ENCODE measurements around the gene SLC35E3. TPM values are rescaled to one million over a fixed set of nuclear protein-coding genes. Genes with fewer than 3 reads are reported as not detected.

SLC35E3 gene
- total and polyA plus RNA-seq, 2 of the 13 experiments (the other 11 are each of a cell fraction or from before 2014, with no cell fraction given) = 13.0 to 22.1 TPM

DNA sequence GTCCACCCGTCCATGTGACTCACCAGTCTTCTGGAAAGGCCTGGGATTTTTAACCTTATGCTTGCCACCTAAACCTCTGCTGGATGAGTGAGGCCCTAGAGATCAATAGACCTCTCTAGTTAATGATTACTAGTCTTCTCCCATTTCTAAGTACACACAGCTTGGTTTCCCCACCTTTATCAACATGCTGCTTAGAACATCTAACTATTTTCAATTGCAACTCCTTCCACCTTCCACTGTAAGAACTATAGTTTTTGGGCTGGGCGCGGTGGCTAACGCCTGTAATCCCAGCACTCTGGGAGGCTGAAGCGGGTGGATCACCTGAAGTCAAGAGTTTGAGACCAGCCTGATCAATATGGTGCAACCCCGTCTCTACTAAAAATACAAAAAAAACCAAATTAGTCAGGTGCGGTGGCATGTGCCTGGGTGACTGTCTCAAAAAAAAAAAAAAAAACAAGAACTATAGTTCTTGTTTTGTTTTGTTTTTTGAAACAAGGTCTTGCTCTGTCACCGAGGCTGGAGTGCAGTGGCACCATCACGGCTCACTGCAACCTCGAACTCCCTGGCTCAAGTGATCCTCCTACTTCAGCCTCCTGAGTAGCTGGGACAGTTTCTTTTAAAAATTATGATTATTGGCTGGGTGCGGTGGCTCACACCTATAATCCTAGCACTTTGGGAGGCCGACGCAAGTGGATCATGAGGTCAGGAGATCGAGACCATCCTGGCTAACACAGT is 43.3 kb downstream of the SLC35E3 start (continued):
- TF ChIP-seq HNRNPH1 (optimal IDR thresholded peaks at IDR 0.05; ENCODE audit: low read depth, low read length) (no peak), ZNF510 (CRISPR knock-in tag; IDR thresholded peaks at IDR 0.05; ENCODE audit: low read depth) (no peak), ZNF124 (CRISPR knock-in tag; IDR thresholded peaks at IDR 0.05) (peak; percentile 57; the same call in 1 of the 2 replicates), ZNF841 (CRISPR knock-in tag; IDR thresholded peaks at IDR 0.05; ENCODE audit: borderline replicate concordance) (no peak), ZBTB42 (CRISPR knock-in tag; IDR thresholded peaks at IDR 0.05) (no peak), TCF7L2 (IDR thresholded peaks at IDR 0.05; ENCODE audit: low read depth, low read length) (no peak), ZNF3 (CRISPR knock-in tag; IDR thresholded peaks at IDR 0.05) (no peak), BHLHE40 (IDR thresholded peaks at IDR 0.05; ENCODE audit: low read length) (no peak), GABPA (IDR thresholded peaks at IDR 0.05; ENCODE audit: low read depth, low read length) (no peak), GABPA (CRISPR knock-in tag; IDR thresholded peaks at IDR 0.05; ENCODE audit: low read depth) (no peak), RFXANK (CRISPR knock-in tag; IDR thresholded peaks at IDR 0.05) (no peak), ZNF768 (CRISPR knock-in tag; IDR thresholded peaks at IDR 0.05) (no peak), ZNF891 (CRISPR knock-in tag; IDR thresholded peaks at IDR 0.05) (no peak), HDAC2 (CRISPR knock-in tag; IDR thresholded peaks at IDR 0.05) (peak; percentile 76; the same call in 1 of the 2 replicates), FOXO1 (CRISPR knock-in tag; IDR thresholded peaks at IDR 0.05) (no peak; the same call in 1 of the 2 replicates), ELF1 (CRISPR knock-in tag; IDR thresholded peaks at IDR 0.05) (no peak), ZNF326 (CRISPR knock-in tag; IDR thresholded peaks at IDR 0.05; ENCODE audit: borderline replicate concordance) (no peak), KMT2B (CRISPR knock-in tag; IDR thresholded peaks at IDR 0.05) (no peak), REPIN1 (CRISPR knock-in tag; IDR thresholded peaks at IDR 0.05; ENCODE audit: borderline replicate concordance, low read depth) (no peak; the same call in 1 of the 2 replicates)
- TF ChIP-seq, protein P1, sequence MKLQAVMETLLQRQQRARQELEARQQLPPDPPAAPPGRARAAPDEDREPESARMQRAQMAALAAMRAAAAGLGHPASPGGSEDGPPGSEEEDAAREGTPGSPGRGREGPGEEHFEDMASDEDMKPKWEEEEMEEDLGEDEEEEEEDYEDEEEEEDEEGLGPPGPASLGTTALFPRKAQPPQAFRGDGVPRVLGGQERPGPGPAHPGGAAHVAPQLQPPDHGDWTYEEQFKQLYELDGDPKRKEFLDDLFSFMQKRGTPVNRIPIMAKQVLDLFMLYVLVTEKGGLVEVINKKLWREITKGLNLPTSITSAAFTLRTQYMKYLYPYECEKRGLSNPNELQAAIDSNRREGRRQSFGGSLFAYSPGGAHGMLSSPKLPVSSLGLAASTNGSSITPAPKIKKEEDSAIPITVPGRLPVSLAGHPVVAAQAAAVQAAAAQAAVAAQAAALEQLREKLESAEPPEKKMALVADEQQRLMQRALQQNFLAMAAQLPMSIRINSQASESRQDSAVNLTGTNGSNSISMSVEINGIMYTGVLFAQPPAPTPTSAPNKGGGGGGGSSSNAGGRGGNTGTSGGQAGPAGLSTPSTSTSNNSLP (IDR thresholded peaks at IDR 0.05; ENCODE audit: low read depth, low read length) = peak; percentile 73; the same call in 1 of the 2 replicates
- TF ChIP-seq, protein P2, sequence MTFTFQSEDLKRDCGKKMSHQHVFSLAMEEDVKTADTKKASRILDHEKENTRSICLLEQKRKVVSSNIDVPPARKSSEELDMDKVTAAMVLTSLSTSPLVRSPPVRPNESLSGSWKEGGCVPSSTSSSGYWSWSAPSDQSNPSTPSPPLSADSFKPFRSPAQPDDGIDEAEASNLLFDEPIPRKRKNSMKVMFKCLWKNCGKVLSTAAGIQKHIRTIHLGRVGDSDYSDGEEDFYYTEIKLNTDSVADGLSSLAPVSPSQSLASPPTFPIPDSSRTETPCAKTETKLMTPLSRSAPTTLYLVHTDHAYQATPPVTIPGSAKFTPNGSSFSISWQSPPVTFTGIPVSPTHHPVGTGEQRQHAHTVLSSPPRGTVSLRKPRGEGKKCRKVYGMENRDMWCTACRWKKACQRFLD (CRISPR knock-in tag; IDR thresholded peaks at IDR 0.05; ENCODE audit: borderline replicate concordance) = 0 out of 2 replicates have a peak, but pooled peaks have one; percentile 36
- TF ChIP-seq, protein P3, sequence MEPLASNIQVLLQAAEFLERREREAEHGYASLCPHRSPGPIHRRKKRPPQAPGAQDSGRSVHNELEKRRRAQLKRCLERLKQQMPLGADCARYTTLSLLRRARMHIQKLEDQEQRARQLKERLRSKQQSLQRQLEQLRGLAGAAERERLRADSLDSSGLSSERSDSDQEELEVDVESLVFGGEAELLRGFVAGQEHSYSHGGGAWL (CRISPR knock-in tag; IDR thresholded peaks at IDR 0.05) = no peak
- TF ChIP-seq, protein P4, sequence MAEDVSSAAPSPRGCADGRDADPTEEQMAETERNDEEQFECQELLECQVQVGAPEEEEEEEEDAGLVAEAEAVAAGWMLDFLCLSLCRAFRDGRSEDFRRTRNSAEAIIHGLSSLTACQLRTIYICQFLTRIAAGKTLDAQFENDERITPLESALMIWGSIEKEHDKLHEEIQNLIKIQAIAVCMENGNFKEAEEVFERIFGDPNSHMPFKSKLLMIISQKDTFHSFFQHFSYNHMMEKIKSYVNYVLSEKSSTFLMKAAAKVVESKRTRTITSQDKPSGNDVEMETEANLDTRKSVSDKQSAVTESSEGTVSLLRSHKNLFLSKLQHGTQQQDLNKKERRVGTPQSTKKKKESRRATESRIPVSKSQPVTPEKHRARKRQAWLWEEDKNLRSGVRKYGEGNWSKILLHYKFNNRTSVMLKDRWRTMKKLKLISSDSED (CRISPR knock-in tag; IDR thresholded peaks at IDR 0.05) = no peak
- TF ChIP-seq, protein P5, sequence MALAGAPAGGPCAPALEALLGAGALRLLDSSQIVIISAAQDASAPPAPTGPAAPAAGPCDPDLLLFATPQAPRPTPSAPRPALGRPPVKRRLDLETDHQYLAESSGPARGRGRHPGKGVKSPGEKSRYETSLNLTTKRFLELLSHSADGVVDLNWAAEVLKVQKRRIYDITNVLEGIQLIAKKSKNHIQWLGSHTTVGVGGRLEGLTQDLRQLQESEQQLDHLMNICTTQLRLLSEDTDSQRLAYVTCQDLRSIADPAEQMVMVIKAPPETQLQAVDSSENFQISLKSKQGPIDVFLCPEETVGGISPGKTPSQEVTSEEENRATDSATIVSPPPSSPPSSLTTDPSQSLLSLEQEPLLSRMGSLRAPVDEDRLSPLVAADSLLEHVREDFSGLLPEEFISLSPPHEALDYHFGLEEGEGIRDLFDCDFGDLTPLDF (CRISPR knock-in tag; IDR thresholded peaks at IDR 0.05) = no peak

All from HepG2 (cell line).